ENCODE data around the gene SGMS1. TPM values are rescaled to one million over a fixed set of nuclear protein-coding genes. Genes with fewer than 3 reads are reported as not detected.

SGMS1 gene
- total and polyA plus RNA-seq, 2 donors (not counting 1 experiment from before 2014, with no cell fraction given) = 10.0 to 43.5 TPM

GRCh38 chr10:50625649-50626132 lies 1.9 kb upstream of the SGMS1 start:
- H3K79me2 ChIP-seq (ENCODE audit: control insufficient read depth, insufficient read depth, low read length) = peaks cover 5% of the 10 kb centered on the region
- H4K20me1 ChIP-seq (ENCODE audit: control insufficient read depth, insufficient read depth, low read length, poor library complexity, severe bottlenecking) = no peaks in the 10 kb centered on the region
- H3K4me3 ChIP-seq (ENCODE audit: control extremely low read depth in 1 of 5, extremely low read depth in 1 of 5, insufficient read depth in 1 of 5, low read depth in 2 of 5, low read length in 4 of 5) = peak overlapping the region; percentile 86 to 98 (median 96)
- peaks cover 21% of the 10 kb centered on the region for H3K4me1 Mint-ChIP-seq
- peak overlapping the region; percentile 91 for H3K4me2 ChIP-seq (replicated peaks; ENCODE audit: low read depth, low read length, poor library complexity, severe bottlenecking)
- peak overlapping the region; percentile 96 for H2AFZ ChIP-seq (ENCODE audit: insufficient read depth, low read depth, low read length, poor library complexity, severe bottlenecking)
- peaks cover 0 to 7% of the 10 kb centered on the region in 2 experiments for H3K36me3 ChIP-seq (replicated peaks in 1 of 2; ENCODE audit: control extremely low read depth in 1 of 2, control insufficient read depth in 1 of 2, extremely low read depth in 1 of 2, insufficient read depth in 2 of 2, low read length in 1 of 2)
- ChIA-PET CTCF (interaction anchor here (0.9 to 1.1 kb wide), 6 partner anchors 11 to 330 kb away, joined by 3 to 4 read pairs (median 3); no protein-coding TSS in a partner anchor), POLR2A (interaction anchor here (0.9 kb wide), 1 partner anchor 23 kb away, joined by 3 read pairs; no protein-coding TSS in a partner anchor)
- TF ChIP-seq CTCF (IDR thresholded peaks at IDR 0.05) = no peak
- no peak for TF ChIP-seq EZH2 (IDR thresholded peaks at IDR 0.05; ENCODE audit: borderline replicate concordance, insufficient read depth, low read depth, low read length, poor library complexity, severe bottlenecking)
- H3K27me3 Mint-ChIP-seq = no peaks in the 10 kb centered on the region
- H3K27ac Mint-ChIP-seq = peak overlapping the region; percentile 99
- H3K9ac ChIP-seq (ENCODE audit: low read length) = peak overlapping the region; percentile 99
- no peaks in the 10 kb centered on the region for H3K9me3 ChIP-seq (ENCODE audit: control extremely low read depth in 1 of 3, control insufficient read depth in 2 of 3, insufficient read depth in 1 of 3, low read length in 2 of 3)
- H3K4me1 ChIP-seq (ENCODE audit: control insufficient read depth in 2 of 2, insufficient read depth in 2 of 2, low read length in 2 of 2) = peaks cover 16 to 23% of the 10 kb centered on the region in 2 donors
- H3K9me3 Mint-ChIP-seq (ENCODE audit: insufficient read depth) = no peaks in the 10 kb centered on the region
- intact Hi-C loops (cut with micrococcal nuclease) = loop anchor here (1.0 to 10.0 kb wide), 6 partner anchors 27 to 1087 kb away; partner anchors contain the start of gene ERCC6
- DNase-seq = no peak
- no peaks in the 10 kb centered on the region for H3K27me3 ChIP-seq (replicated peaks in 1 of 4; ENCODE audit: control extremely low read depth in 1 of 4, control insufficient read depth in 3 of 4, insufficient read depth in 4 of 4, low read length in 3 of 4)
- WGBS (ENCODE audit: insufficient coverage) = 0% methylated on average over 1 of the region's 6 CpGs
- peak overlapping the region; percentile 98 for H3K4me3 Mint-ChIP-seq
- H3K27ac ChIP-seq (ENCODE audit: low read length in 2 of 2) = peak overlapping the region; percentile 99 to 100
- no peak for ATAC-seq (ENCODE audit: low read depth)
